Right cardiac atrium (tissue), 5 donors: ENCODE results near the gene GMPR2. TPM values are rescaled to one million over a fixed set of nuclear protein-coding genes. Genes with fewer than 3 reads are reported as not detected.

Experiments
- ATAC-seq, 2 donors: fragments of 200-7000 bp; cut with Tn5 transposase; one replicate each; pipeline versions ENCODE4 v1.8.0 to v1.9.1; 2020; ENCODE audit warnings: moderate library complexity in 2 of 2, mild to moderate bottlenecking in 1 of 2
- DNase-seq, 3 donors: peaks; one replicate each; pipeline ENCODE4 v3.0.0-alpha.2; 2020
- H3K27ac ChIP-seq: one replicate; pipeline ENCODE4 v1.5.1; 2013; ENCODE audit warnings: mild to moderate bottlenecking, low read length, control low read depth, moderate library complexity
- H3K27me3 ChIP-seq: one replicate; pipeline ENCODE4 v1.6.1; 2013; ENCODE audit not compliant: control insufficient read depth, insufficient read depth
- H3K4me1 ChIP-seq: one replicate; pipeline ENCODE4 v1.6.1; 2013; ENCODE audit warnings: low read length; ENCODE audit not compliant: control insufficient read depth, insufficient read depth
- H3K4me3 ChIP-seq: one replicate; pipeline ENCODE4 v1.5.1; 2013; ENCODE audit warnings: low read length, control low read depth
- H3K9me3 ChIP-seq: one replicate; pipeline ENCODE4 v1.6.1; 2013; ENCODE audit warnings: low read length; ENCODE audit not compliant: control insufficient read depth
- WGBS: extraction: QIAGEN DNeasy Blood & Tissue Kit; methylation state at CpG from one replicate; pipeline ENCODE4 v1.1.7; 2013; 5-methylcytosine and 5-hydroxymethylcytosine counted together
- intact Hi-C, 4 donors: fragments of 100-400 bp; cut with DNase I; formaldehyde crosslinking; loops; one replicate each; pipeline versions ENCODE4 v1.11.0 to v1.14.0; 2022 to 2023
- polyA plus RNA-seq: library from polyadenylated mRNA; stranded (reverse); fragments of 200-250 nt; gene quantifications from one replicate; pipeline ENCODE4 v1.2.3, GENCODE V29; 2013
- total RNA-seq, 4 donors: library from RNA; stranded (reverse); fragmentation: NEBNext Ultra II Directional; extraction: Animal tissue kit (Norgen Biotek cat#: 25700); gene quantifications; one replicate each; pipeline ENCODE4 v1.2.1, GENCODE V29; 2021
- donor health status: healthy with polysubstance abuse.
- donor health status: DM: no; HTN: yes; CAD: no.
- donor health status: DM: no; HTN: no; CAD: no.
- donor health status: DM: no; HTN: yes; CAD: no; lungs with severe emphysema.
- donor health status: DM: yes; HTN: yes; CAD: no.

GMPR2 gene
- total and polyA plus RNA-seq, 5 donors = 30.3 to 45.4 (median 33.9) TPM

DNA sequence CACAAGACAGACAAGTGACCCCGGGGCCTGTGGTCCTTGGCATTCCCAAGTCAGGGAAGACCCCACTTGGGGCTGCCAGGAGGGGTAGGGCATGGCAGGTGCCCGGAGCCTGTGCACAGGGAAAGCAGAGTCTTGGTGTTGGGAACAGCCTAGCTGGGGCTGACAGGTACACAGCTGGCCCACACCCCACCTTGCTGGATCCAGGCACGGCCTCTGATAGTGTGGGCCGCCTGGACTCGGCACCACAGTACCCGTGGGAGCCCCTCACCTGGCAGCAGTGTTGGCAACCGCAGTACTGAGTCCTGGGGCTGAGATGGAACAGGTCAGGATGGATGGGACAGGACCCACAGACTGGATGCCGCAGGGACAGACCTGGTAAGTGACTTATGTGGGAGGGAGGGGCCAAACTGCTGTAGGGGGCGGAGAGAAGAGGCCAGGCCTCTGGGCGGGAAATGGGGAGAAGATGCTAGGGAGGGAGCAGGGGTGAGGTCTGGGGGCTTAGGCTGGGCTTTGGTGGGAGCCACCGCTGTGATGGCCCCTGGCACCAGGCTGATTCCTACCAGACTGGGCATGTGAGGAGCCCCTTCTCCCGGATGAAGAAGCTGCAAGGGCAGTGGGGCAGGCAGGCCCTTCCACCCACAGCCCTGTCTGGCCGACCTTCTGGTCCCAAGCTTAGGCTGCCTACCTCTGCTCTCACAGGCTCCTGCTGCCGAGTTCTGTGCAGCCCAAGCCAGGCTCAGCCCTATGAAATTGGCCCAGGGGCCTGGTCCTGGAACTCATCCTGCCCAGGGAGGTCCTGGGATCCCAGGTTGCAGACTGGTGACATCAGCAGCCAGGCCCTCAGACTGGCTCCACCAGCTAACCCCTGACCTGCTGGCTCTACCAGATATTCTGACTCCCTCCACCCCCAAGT, 30.3 kb downstream of the GMPR2 start, which contains the start of gene TGM1:
Gene TGM1, minus strand, starts transcription at position 357 of the 913 bp plus-strand sequence. CDS start 825 bp downstream, outside the sequence.
- Histone ChIP-seq H3K4me1 (no peaks in the 10 kb centered on the region), H3K4me3 (no peak within 1 kb of the TSS), H3K27me3 (no peaks in the 10 kb centered on the region), H3K27ac (no peak within 1 kb of the TSS), H3K9me3 (no peaks in the 10 kb centered on the region)
- DNase-seq (peak in 1 of 3 donors; percentile 38), ATAC-seq (peak in 1 of 2 donors; percentile 5)
- intact Hi-C loops = no loop called here
- 85% methylated on average over 14 of the region's 14 CpGs for WGBS

DNA sequence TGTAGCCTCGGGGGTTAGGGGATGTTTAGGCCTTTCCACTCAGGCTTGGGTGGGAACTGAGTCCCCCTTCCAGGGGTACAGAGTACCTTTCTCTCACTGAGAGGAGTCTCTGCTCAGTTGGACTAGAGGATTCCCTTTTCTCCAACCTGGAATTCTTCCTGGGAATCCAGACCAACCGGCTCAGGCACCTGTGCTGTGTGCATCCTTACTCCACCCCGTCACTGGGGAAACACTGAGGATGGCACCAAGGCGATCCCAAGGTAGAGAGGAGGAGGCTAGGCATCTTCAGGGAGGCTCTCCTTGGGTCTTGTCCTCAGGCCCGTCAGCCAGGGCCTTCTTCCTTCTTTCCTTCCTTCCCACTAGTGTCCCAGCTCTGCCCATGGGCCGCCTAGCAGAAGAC, 31.1 kb downstream of the GMPR2 start:
- Histone ChIP-seq H3K4me1 (no peaks in the 10 kb centered on the region), H3K27me3 (no peaks in the 10 kb centered on the region), H3K27ac (no peak overlapping the region), H3K9me3 (no peaks in the 10 kb centered on the region), H3K4me3 (no peak overlapping the region)
- ATAC-seq = no peak
- intact Hi-C loops = no loop called here
- WGBS = 73% methylated on average over 6 of the region's 6 CpGs
- DNase-seq = no peak

GRCh38 chr14:24264298-24264697, 31.6 kb downstream of the GMPR2 start:
- H3K27ac ChIP-seq = no peak overlapping the region
- WGBS = 68% methylated on average over 6 of the region's 6 CpGs
- no peak overlapping the region for H3K4me3 ChIP-seq
- ATAC-seq (no peak), DNase-seq (peak in 1 of 3 donors; percentile 43)
- no peaks in the 10 kb centered on the region for H3K9me3 ChIP-seq
- H3K4me1 ChIP-seq = no peaks in the 10 kb centered on the region
- H3K27me3 ChIP-seq = no peaks in the 10 kb centered on the region
- intact Hi-C loops = no loop called here

DNA sequence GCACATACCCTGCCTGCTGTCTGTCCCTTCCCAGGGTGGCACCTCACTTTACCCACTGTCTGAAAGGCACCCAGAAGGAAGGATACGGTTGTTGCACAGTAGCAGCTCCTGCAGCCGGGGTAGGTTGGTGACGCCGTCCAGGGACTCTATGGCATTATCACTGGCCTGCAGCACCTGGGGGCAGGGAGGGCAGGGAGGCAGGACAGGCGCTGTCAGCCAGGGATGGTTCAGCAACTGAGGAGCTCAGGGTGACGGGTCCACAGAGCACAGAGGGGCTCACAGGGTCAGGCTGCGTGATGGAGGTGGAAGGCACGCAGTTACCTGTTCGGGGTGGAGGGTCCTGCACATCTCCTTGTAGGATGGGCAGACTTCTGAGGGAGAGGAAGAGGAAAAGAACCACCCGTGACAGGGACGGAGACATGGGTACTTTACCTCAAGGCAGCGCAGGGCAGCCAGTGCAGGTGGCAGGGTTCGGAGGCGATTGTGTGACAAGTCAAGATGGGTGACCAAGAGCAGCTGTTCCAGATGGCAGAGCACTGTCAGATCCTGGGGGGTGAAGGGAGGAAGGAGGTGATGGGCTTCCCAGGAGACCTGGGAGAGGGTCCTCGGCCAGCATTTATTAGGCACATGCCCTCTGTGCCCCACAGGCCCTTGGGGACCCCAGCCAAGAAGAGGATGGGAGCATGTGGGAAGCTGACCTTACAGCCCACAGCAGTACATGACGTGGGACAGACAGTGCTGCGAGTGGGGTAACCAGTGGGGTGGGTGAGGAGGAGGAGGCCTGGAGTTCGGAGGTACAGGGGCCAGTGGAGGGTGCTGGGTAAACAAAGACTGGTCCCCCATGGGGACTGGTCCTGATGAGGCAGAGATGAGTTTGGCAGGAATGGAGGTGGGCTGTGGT, 33.9 kb downstream of the GMPR2 start:
- ATAC-seq = no peak
- Histone ChIP-seq H3K4me3 (no peak overlapping the region), H3K9me3 (no peaks in the 10 kb centered on the region), H3K27ac (no peak overlapping the region), H3K27me3 (no peaks in the 10 kb centered on the region), H3K4me1 (no peaks in the 10 kb centered on the region)
- 89% methylated on average over 18 of the region's 18 CpGs for WGBS
- intact Hi-C loops = no loop called here
- DNase-seq = peak in 1 of 3 donors; percentile 22

GRCh38 chr14:24267516-24267915, 34.8 kb downstream of the GMPR2 start:
- intact Hi-C loops = no loop called here
- H3K27ac ChIP-seq = no peak overlapping the region
- no peaks in the 10 kb centered on the region for H3K27me3 ChIP-seq
- H3K9me3 ChIP-seq = no peaks in the 10 kb centered on the region
- DNase-seq (peak in 1 of 3 donors; percentile 36), ATAC-seq (no peak)
- 91% methylated on average over 9 of the region's 9 CpGs for WGBS
- no peaks in the 10 kb centered on the region for H3K4me1 ChIP-seq
- no peak overlapping the region for H3K4me3 ChIP-seq

DNA sequence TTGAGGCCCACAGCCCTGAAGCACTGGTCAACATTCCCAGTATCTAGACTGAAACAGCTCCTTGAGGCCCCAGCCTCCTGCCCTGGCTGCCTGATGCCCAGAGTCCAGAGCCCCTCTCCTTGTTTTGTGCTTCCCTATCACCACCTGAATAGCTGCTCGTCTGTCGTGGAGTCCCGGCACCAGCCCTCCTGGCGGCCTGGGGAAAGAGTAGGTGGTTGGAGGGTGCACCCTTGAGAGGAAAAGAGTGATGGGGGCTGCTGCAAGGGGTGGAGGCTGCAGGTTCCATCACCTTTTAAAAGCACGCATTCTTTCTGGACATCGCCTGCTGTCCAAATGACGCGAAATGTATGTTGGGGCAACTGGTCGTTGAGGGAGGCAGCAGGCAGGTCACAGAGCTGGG, 35.5 kb downstream of the GMPR2 start:
- WGBS = 86% methylated on average over 9 of the region's 9 CpGs
- Histone ChIP-seq H3K4me1 (no peaks in the 10 kb centered on the region), H3K27me3 (no peaks in the 10 kb centered on the region), H3K27ac (no peak overlapping the region), H3K4me3 (no peak overlapping the region), H3K9me3 (no peaks in the 10 kb centered on the region)
- ATAC-seq = no peak
- intact Hi-C loops = no loop called here
- DNase-seq = peak in 1 of 3 donors; percentile 5

DNA sequence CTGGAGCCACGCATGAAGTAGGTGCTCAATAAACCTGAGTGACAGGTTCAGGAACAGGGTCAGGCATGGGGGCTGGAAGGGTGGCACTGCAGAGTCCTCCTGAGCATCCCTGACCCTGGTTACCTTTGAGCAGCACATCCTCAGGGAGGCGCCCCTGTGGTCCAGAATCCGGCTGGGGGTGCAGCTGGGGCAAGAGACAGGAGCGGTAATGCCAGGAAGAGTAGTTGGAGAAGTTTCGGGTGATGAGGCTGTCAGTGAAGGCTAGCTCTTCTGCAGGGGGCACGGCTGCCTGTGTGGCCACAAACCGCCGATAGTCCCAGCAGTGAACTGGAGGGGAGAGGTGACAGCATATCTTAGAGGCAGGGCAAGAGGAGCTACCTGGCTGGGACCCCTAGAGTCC, 36.6 kb downstream of the GMPR2 start:
- H3K9me3 ChIP-seq = no peaks in the 10 kb centered on the region
- no peak for ATAC-seq
- no peak overlapping the region for H3K4me3 ChIP-seq
- H3K27ac ChIP-seq = no peak overlapping the region
- 94% methylated on average over 8 of the region's 8 CpGs for WGBS
- H3K27me3 ChIP-seq = no peaks in the 10 kb centered on the region
- intact Hi-C loops = no loop called here
- peak in 1 of 3 donors; percentile 32 for DNase-seq
- no peaks in the 10 kb centered on the region for H3K4me1 ChIP-seq

DNA sequence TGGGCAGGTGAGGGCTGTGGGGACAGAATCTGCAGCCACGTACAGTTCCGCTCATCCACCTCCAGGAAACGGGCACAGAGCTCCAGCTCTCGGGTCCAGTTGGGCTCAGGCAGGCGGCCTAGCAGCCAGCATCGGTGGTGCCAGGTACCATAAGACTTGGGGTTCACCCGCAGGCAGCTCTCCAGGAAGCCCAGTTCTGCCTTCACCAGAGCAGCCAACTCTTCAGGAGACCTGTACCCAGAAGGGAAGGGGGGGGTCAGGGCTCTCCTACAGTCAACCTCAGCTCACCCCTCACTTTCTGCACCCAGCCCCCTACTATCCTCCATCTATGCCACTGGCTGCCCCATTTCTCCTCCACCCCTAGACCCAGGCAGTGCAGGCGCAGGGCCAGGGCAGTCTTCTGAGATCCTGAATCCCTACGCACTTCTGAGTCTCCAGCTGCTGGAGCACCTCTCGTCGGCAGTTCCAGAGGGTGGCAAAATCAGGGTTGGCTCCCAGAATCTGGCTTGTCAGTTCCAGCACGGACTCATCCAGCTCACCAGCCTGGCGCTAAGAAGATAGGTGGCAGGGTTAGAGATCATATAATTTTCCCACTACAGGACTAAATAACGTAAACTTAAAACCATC, 37.3 kb downstream of the GMPR2 start:
- Histone ChIP-seq H3K9me3 (no peaks in the 10 kb centered on the region), H3K4me1 (no peaks in the 10 kb centered on the region), H3K4me3 (no peak overlapping the region), H3K27me3 (no peaks in the 10 kb centered on the region), H3K27ac (no peak overlapping the region)
- DNase-seq = peak in 1 of 3 donors; percentile 51
- intact Hi-C loops = no loop called here
- 96% methylated on average over 14 of the region's 14 CpGs for WGBS
- no peak for ATAC-seq

DNA sequence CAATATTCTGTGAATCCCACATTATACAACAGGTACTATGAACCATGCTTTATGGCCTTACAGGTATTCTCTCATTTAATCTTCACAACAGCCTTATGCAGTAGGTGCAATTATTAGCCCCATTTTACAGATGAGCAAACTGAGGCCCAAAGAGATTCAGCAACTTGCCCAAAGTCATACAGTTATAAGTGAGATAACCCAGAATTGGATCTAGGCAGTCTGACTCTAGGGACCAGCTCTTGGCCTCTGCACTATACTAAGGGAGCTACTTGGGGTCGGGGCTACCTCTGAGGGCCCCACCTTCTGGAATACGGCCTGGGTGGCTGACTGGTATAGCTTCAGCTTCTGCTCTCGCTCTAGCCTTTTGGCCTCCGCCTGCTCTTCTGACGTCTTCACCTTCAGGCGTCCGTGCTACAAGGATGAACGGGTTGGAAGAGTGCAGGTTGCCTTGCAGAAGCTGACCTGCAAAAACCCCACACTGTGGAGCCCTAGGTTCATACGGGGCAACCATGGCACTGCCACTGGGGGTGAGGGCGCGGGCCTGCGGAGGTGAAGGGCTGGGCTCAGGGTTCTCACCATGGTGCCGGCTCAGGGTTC, 37.9 kb downstream of the GMPR2 start:
- ATAC-seq (peak in 1 of 2 donors; percentile 2), DNase-seq (no peak)
- H3K4me3 ChIP-seq = peak overlapping the region; percentile 85
- no peaks in the 10 kb centered on the region for H3K4me1 ChIP-seq
- WGBS = 19% methylated on average over 13 of the region's 13 CpGs
- no peaks in the 10 kb centered on the region for H3K9me3 ChIP-seq
- no peaks in the 10 kb centered on the region for H3K27me3 ChIP-seq
- H3K27ac ChIP-seq = peak overlapping the region; percentile 97
- intact Hi-C loops = no loop called here

DNA sequence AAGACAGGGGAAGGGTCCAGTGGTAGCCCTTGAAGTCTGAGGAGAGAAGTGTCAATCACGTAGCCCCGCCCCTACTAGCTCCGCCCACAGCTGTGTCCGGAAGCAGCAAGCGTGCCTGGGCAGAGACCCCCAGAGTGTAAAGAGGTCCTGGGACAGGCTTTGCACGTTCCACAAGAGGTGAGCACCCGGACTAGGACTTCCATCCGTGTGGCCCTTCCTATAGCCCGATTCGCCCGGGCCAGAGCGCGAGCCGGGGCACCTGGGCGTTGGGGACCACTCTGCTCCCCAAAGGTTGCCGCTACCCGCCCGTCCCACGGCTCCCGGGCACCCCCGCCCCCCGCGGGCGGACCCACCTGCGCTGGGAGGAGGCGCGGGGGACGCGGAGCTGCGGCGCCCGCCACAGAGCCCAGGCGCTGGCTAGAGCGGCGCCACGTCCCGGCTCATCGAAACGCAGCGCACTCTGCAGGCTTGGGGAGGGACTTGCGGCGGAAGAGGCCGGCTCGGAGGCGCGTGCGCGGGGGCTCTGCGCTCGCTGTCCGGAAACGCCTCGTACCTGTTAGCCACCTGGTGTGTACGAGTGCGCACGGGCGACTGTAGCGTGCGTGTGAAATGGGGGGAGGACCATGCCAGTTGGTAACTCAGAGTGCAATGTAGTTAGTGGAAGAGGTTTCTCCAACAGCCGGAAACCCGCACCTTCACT, 38.6 kb downstream of the GMPR2 start, which contains the start of gene RABGGTA:
Gene RABGGTA, minus strand, starts transcription at position 464 of the 700 bp plus-strand sequence. CDS start 482 bp downstream, outside the sequence.
- DNase-seq (peak; percentile 88 to 95 (median 95)), ATAC-seq (peak; percentile 96)
- H3K4me3 ChIP-seq = peak within 1 kb of the TSS; percentile 85
- no peaks in the 10 kb centered on the region for H3K27me3 ChIP-seq
- no peaks in the 10 kb centered on the region for H3K4me1 ChIP-seq
- intact Hi-C loops = no loop called here
- no peaks in the 10 kb centered on the region for H3K9me3 ChIP-seq
- H3K27ac ChIP-seq = peak within 1 kb of the TSS; percentile 97
- under 1% methylated on average over 61 of the region's 61 CpGs for WGBS
